Smooth muscle cell of the coronary artery (primary cell): ENCODE data around the gene PTP4A1. TPM values are rescaled to one million over a fixed set of nuclear protein-coding genes. Genes with fewer than 3 reads are reported as not detected.

Experiments
- total RNA-seq: library from RNA; depleted of rRNA; stranded (reverse); fragments of >200 nt; gene quantifications from 2 replicates; pipeline ENCODE4 v1.2.3, GENCODE V29; 2014; ENCODE audit warnings: low replicate concordance

Gene PTP4A1
- total RNA-seq = 25.5 and 34.1 TPM in 2 replicates

GRCh38 chr6:63572044-63572746 is at the start of gene PTP4A1, which contains the start of gene LOC128125822:
PTP4A1 (plus strand) TSS chr6:63572480; CDS start chr6:63576881, 4,401 bp downstream.
LOC128125822 (plus strand) TSS chr6:63572480.

Other genes with a start within 250 kb of the PTP4A1 start
- 36.8 and 50.7 TPM in 2 replicates for gene PHF3, start 63.3 kb downstream of the PTP4A1 start, total RNA-seq